HG02938 (cell line): ENCODE measurements around the gene CCNO.

Experiments used
- ATAC-seq: cut with Tn5 transposase; IDR thresholded peaks from one replicate; pipeline ENCODE4 v1.9.1; 2021; ENCODE audit warnings: mild to moderate bottlenecking, moderate library complexity; ENCODE audit not compliant: unreplicated experiment

Gene CCNO

GRCh38 chr5:55223812-55224240 lies 9.6 kb downstream of the CCNO start:
- ATAC-seq = no peak

- ATAC-seq = no peak
These were observed 10.2 kb downstream of the CCNO start for GRCh38 chr5:55222985-55223811.

- ATAC-seq = no peak
These were observed 11.1 kb downstream of the CCNO start for GRCh38 chr5:55222092-55222984.

GRCh38 chr5:55220433-55221185 lies 12.8 kb downstream of the CCNO start:
- no peak for ATAC-seq

GRCh38 chr5:55219770-55220169 lies 13.6 kb downstream of the CCNO start:
- ATAC-seq = no peak

GRCh38 chr5:55218967-55219366 lies 14.4 kb downstream of the CCNO start:
- ATAC-seq = no peak

GRCh38 chr5:55211184-55211874 lies 22.1 kb downstream of the CCNO start:
- no peak for ATAC-seq

- ATAC-seq = no peak
These were observed 28.4 kb downstream of the CCNO start for GRCh38 chr5:55205001-55205400.

GRCh38 chr5:55191165-55191564 lies 42.2 kb downstream of the CCNO start:
- no peak for ATAC-seq

GRCh38 chr5:55188656-55189540 lies 44.5 kb downstream of the CCNO start:
- ATAC-seq = no peak

GRCh38 chr5:55187370-55187769 lies 46.0 kb downstream of the CCNO start:
- no peak for ATAC-seq
